KMS-11 (cell line): ENCODE results near the gene APOBEC3B.
A peak's percentile ranks its signal among the peaks of the same experiment; 100 is the strongest.
"Not testable (repeated sequence)": the region's sequence is repeated elsewhere in the genome, so short reads cannot be mapped to it uniquely, and the experiment has no call there.

Experiments used
- H2AFZ ChIP-seq: fragments of 200-600 bp; sonication (generic); 2 replicates; pipeline ENCODE4 v1.6.1; 2016; ENCODE audit warnings: antibody characterized with exemption, mixed run types, low read depth
- H3K27ac ChIP-seq: fragments of 200-600 bp; sonication (generic); 2 replicates; pipeline ENCODE4 v1.6.1; 2016; ENCODE audit warnings: mild to moderate bottlenecking, mixed run types
- H3K27me3 ChIP-seq: fragments of 200-600 bp; sonication (generic); 2 replicates; pipeline ENCODE4 v1.6.1; 2017; ENCODE audit warnings: mild to moderate bottlenecking, low read depth, mixed run types, moderate library complexity; ENCODE audit not compliant: insufficient read depth
- H3K36me3 ChIP-seq: fragments of 200-600 bp; sonication (generic); 2 replicates; pipeline ENCODE4 v1.6.1; 2017; ENCODE audit warnings: mild to moderate bottlenecking, mixed run types; ENCODE audit not compliant: insufficient read depth
- H3K4me1 ChIP-seq: fragments of 200-600 bp; sonication (generic); 2 replicates; pipeline ENCODE4 v1.6.1; 2016; ENCODE audit warnings: mild to moderate bottlenecking, low read depth, mixed run types; ENCODE audit not compliant: poor library complexity, severe bottlenecking
- H3K4me2 ChIP-seq: fragments of 200-600 bp; sonication (generic); 2 replicates; pipeline ENCODE4 v1.7.0; 2016; ENCODE audit warnings: mild to moderate bottlenecking, mixed run types
- H3K4me3 ChIP-seq: fragments of 200-600 bp; sonication (generic); IDR thresholded peaks from 2 replicates; pipeline ENCODE4 v1.6.1; 2017; ENCODE audit warnings: low read depth, low read length, mixed read lengths; ENCODE audit not compliant: insufficient read depth
- H3K79me2 ChIP-seq: fragments of 200-600 bp; sonication (generic); 2 replicates; pipeline ENCODE4 v1.6.1; 2016; ENCODE audit warnings: low read depth, mixed run types; ENCODE audit not compliant: insufficient read depth
- H3K9ac ChIP-seq: fragments of 200-600 bp; sonication (generic); 2 replicates; pipeline ENCODE4 v1.6.1; 2016; ENCODE audit warnings: mild to moderate bottlenecking, mixed run types
- H4K20me1 ChIP-seq: fragments of 200-600 bp; sonication (generic); 2 replicates; pipeline ENCODE4 v1.6.1; 2016; ENCODE audit warnings: mild to moderate bottlenecking, mixed run types; ENCODE audit not compliant: insufficient read depth
- CTCF ChIP-seq: fragments of 200-600 bp; sonication (generic); conservative IDR thresholded peaks from 2 replicates; pipeline ENCODE4 v1.6.1; 2017; ENCODE audit warnings: low read depth, mild to moderate bottlenecking, antibody characterized with exemption, low read length, moderate library complexity, mixed read lengths

APOBEC3B gene

GRCh38 chr22:39007177-39007576 is 25.0 kb downstream of the APOBEC3B start:
- Histone ChIP-seq H3K4me3 (no peak overlapping the region), H4K20me1 (no peaks in the 10 kb centered on the region), H3K27ac (no peak overlapping the region), H3K27me3 (no peaks in the 10 kb centered on the region; the same call in 1 of the 2 replicates), H2AFZ (no peak overlapping the region), H3K4me1 (peaks cover 16% of the 10 kb centered on the region), H3K79me2 (no peaks in the 10 kb centered on the region), H3K9ac (no peak overlapping the region), H3K36me3 (no peaks in the 10 kb centered on the region), H3K4me2 (no peak overlapping the region)
- TF ChIP-seq CTCF, result no peak

GRCh38 chr22:39008271-39008850 is 26.2 kb downstream of the APOBEC3B start:
- not testable (repeated sequence) for H3K9ac ChIP-seq, H3K79me2 ChIP-seq, H2AFZ ChIP-seq, H4K20me1 ChIP-seq, H3K27ac ChIP-seq, H3K4me1 ChIP-seq, H3K27me3 ChIP-seq, H3K36me3 ChIP-seq, H3K4me3 ChIP-seq, H3K4me2 ChIP-seq

- no peaks in the 10 kb centered on the region for H3K36me3 ChIP-seq
- no peak overlapping the region for H3K27ac ChIP-seq
- H3K4me3 ChIP-seq, result no peak overlapping the region
- H3K79me2 ChIP-seq, result peaks cover 15% of the 10 kb centered on the region; the same call in 1 of the 2 replicates
- no peak overlapping the region for H3K9ac ChIP-seq
- no peaks in the 10 kb centered on the region; the same call in 1 of the 2 replicates for H3K27me3 ChIP-seq
- no peaks in the 10 kb centered on the region for H4K20me1 ChIP-seq
- no peak overlapping the region for H3K4me2 ChIP-seq
- peaks cover 15% of the 10 kb centered on the region for H3K4me1 ChIP-seq
- no peak overlapping the region for H2AFZ ChIP-seq
- no peak for TF ChIP-seq CTCF
Measured at GRCh38 chr22:39010946-39011345, 28.8 kb downstream of the APOBEC3B start.

- Histone ChIP-seq H3K9ac (no peak overlapping the region), H4K20me1 (no peaks in the 10 kb centered on the region), H3K4me2 (no peak overlapping the region), H3K27me3 (no peaks in the 10 kb centered on the region; the same call in 1 of the 2 replicates), H3K79me2 (peaks cover 15% of the 10 kb centered on the region; the same call in 1 of the 2 replicates), H3K27ac (no peak overlapping the region), H3K4me1 (peaks cover 15% of the 10 kb centered on the region), H3K36me3 (no peaks in the 10 kb centered on the region), H3K4me3 (no peak overlapping the region), H2AFZ (no peak overlapping the region)
- TF ChIP-seq CTCF, result no peak
Measured at GRCh38 chr22:39012533-39013511, 30.7 kb downstream of the APOBEC3B start.

GRCh38 chr22:39013561-39013941 is 31.4 kb downstream of the APOBEC3B start:
- H3K4me1 ChIP-seq, result peaks cover 15% of the 10 kb centered on the region
- H3K27ac ChIP-seq, result peak overlapping the region; percentile 88
- H3K27me3 ChIP-seq, H3K4me3 ChIP-seq, H3K36me3 ChIP-seq, H4K20me1 ChIP-seq: not testable (repeated sequence)
- H3K4me2 ChIP-seq, result peak overlapping the region; percentile 88
- peak overlapping the region; percentile 83; the same call in 1 of the 2 replicates for H3K9ac ChIP-seq
- H3K79me2 ChIP-seq, result peaks cover 15% of the 10 kb centered on the region; the same call in 1 of the 2 replicates
- H2AFZ ChIP-seq, result peak overlapping the region; percentile 78
